PFSK-1 (cell line): Measurements from ENCODE around the gene ARHGAP8.

ENCODE experiments used
- FOXP2 ChIP-seq: optimal IDR thresholded peaks from 2 replicates; pipeline ENCODE3; 2011; ENCODE audit warnings: borderline replicate concordance, control low read depth, inconsistent platforms; ENCODE audit not compliant: insufficient read depth; ENCODE audit errors: extremely low read length, extremely low read depth
- POLR2AphosphoS5 ChIP-seq: IDR thresholded peaks from 2 replicates; pipeline ENCODE4 v1.6.1; 2012; ENCODE audit warnings: low read depth, mild to moderate bottlenecking, control low read depth, low read length, moderate library complexity
- SIN3A ChIP-seq: IDR thresholded peaks from 2 replicates; pipeline ENCODE4 v1.6.1; 2012; ENCODE audit warnings: mild to moderate bottlenecking, low read length, moderate library complexity, borderline replicate concordance; ENCODE audit not compliant: insufficient read depth
- TAF1 ChIP-seq: IDR thresholded peaks from 2 replicates; pipeline ENCODE4 v1.6.1; 2012; ENCODE audit warnings: low read length, control low read depth, borderline replicate concordance; ENCODE audit not compliant: insufficient read depth
- TF ChIP-seq, protein P1 (sequence below), 2 experiments: IDR thresholded peaks; 2 replicates each; pipeline versions ENCODE4 v1.6.1 to v1.8.0; 2011 to 2012; ENCODE audit warnings: low read depth in 2 of 2, low read length in 2 of 2, control low read depth in 1 of 2, inconsistent platforms in 1 of 2, mild to moderate bottlenecking in 1 of 2, moderate library complexity in 1 of 2; ENCODE audit not compliant: insufficient read depth in 1 of 2

Gene ARHGAP8

DNA sequence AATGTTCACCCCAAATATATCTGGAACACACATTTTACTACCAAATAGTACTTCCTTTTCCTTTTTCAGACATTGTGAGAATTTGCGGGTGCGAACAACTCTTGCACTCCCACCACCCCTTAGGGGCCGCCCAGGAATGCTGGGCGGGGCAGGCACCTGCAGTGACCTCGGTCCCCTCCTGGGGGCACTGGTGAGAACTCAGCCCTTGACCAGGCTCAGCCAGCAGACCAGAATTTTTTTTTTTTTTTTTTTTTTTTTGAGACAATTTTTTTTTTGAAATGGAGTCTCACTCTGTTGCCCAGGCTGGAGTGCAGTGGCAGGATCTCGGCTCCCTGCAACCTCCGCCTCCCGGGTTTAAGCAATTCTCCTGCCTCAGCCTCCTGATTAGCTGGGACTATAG lies 75.8 kb downstream of the ARHGAP8 start:
- TF ChIP-seq SIN3A, result no peak
- TF ChIP-seq POLR2AphosphoS5, result no peak
- TF ChIP-seq, protein P1, sequence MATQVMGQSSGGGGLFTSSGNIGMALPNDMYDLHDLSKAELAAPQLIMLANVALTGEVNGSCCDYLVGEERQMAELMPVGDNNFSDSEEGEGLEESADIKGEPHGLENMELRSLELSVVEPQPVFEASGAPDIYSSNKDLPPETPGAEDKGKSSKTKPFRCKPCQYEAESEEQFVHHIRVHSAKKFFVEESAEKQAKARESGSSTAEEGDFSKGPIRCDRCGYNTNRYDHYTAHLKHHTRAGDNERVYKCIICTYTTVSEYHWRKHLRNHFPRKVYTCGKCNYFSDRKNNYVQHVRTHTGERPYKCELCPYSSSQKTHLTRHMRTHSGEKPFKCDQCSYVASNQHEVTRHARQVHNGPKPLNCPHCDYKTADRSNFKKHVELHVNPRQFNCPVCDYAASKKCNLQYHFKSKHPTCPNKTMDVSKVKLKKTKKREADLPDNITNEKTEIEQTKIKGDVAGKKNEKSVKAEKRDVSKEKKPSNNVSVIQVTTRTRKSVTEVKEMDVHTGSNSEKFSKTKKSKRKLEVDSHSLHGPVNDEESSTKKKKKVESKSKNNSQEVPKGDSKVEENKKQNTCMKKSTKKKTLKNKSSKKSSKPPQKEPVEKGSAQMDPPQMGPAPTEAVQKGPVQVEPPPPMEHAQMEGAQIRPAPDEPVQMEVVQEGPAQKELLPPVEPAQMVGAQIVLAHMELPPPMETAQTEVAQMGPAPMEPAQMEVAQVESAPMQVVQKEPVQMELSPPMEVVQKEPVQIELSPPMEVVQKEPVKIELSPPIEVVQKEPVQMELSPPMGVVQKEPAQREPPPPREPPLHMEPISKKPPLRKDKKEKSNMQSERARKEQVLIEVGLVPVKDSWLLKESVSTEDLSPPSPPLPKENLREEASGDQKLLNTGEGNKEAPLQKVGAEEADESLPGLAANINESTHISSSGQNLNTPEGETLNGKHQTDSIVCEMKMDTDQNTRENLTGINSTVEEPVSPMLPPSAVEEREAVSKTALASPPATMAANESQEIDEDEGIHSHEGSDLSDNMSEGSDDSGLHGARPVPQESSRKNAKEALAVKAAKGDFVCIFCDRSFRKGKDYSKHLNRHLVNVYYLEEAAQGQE (IDR thresholded peaks at IDR 0.05; ENCODE audit: insufficient read depth in 1 of 2, low read depth in 2 of 2, low read length in 2 of 2), result no peak
- TF ChIP-seq FOXP2, result no peak
- no peak for TF ChIP-seq TAF1

DNA sequence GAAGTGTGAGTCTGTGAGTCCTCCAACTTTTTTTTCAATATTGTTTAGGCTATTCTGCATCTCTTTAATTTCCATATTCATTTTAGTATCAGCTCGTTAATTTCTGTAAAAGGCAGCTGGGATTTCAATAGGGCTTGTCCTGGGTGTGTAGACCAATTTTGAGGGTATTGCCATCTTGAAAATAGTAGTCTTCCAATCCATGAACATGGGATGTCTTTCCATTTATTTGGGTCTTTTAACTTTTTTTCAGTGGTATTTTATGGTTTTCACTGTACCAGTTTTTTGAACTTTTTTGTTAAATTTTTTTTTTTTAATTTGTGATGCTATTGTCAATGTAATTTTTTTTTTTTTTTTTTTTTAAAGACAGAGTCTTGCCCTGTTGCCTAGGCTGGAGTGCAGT lies 79.5 kb downstream of the ARHGAP8 start:
- TF ChIP-seq SIN3A, result no peak
- no peak for TF ChIP-seq TAF1
- no peak for TF ChIP-seq FOXP2
- TF ChIP-seq, protein P1 (IDR thresholded peaks at IDR 0.05; ENCODE audit: insufficient read depth in 1 of 2, low read depth in 2 of 2, low read length in 2 of 2), result no peak
- no peak for TF ChIP-seq POLR2AphosphoS5

DNA sequence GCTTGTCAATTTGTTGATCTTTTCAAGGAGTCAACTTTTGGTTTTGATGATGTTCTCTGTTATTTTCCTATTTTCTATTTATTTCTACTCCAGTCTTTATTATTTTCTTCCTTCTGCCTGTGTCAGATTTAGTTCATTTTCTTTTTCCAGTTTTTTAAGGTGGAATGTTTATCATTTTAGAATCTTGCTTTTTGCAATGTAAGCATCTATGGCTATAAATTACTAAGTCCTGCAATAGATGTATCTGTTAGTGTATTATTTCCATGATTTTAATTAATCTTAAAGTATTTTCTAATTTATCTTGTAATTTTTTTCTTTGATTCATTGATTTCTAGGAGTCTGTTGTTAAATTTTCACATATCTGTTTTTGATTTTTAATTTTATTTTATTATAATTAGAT lies 81.7 kb downstream of the ARHGAP8 start:
- TF ChIP-seq, protein P1 (IDR thresholded peaks at IDR 0.05; ENCODE audit: insufficient read depth in 1 of 2, low read depth in 2 of 2, low read length in 2 of 2), result no peak
- TF ChIP-seq FOXP2 (no peak), TAF1 (no peak), SIN3A (no peak), POLR2AphosphoS5 (no peak)

DNA sequence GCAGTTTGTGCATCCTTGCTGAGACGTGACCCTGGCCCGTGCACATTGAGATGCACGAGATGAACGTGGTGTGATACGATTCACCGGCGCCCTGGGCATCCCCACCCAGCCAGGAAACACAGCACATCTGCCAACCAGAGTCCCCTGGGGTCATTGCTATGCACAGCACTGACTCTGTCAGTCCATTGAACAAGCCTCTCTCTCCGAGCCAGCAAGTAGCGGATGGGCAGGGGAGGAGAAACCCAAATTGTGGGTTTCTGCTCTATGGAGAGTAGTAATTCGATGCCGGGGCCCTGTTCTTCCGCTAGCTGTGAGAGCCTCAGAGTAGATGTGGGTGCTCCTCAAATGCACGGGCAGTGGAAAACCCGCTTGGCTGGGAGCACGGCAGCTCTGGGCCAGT lies 85.1 kb downstream of the ARHGAP8 start:
- TF ChIP-seq POLR2AphosphoS5 (no peak), FOXP2 (no peak), TAF1 (no peak), SIN3A (no peak)
- TF ChIP-seq, protein P1 (IDR thresholded peaks at IDR 0.05; ENCODE audit: insufficient read depth in 1 of 2, low read depth in 2 of 2, low read length in 2 of 2), result no peak

DNA sequence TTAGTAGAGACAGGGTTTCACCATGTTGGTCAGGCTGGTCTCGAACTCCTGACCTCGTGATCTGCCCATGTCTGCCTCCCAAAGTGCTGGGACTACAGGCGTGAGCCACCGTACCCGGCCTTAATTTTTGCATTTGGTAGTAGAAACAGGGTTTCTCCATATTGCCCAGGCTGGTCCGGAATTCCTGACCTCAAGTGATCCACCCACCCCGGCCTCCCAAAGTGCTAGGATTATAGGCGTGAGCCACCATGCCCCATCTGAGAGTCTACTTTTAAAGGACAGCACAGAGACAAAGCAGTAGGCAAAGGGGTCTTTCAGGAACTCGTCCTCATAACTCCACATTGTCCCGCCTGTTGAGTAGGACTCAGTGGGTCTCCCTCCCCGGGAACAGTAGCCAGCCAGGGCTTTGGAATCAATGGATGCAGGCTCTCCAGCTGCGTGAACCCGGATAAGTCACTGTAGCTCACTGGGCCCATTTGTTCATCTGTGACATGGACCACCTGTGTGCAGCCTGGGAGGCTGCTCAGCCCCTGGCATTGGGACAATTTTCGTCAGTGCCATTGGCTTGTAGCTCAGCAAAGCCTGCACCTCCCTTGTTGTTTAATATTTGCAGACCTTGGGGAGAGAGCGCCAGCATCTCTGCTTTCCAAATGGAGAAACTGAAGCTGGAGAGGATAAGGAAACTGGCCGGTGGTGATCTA lies 86.1 kb downstream of the ARHGAP8 start:
- TF ChIP-seq POLR2AphosphoS5 (no peak), SIN3A (no peak), FOXP2 (no peak), TAF1 (no peak)
- TF ChIP-seq, protein P1 (IDR thresholded peaks at IDR 0.05; ENCODE audit: insufficient read depth in 1 of 2, low read depth in 2 of 2, low read length in 2 of 2), result no peak
